Measurements from ENCODE around the gene GNB3.

GRCh38 chr12:6832125-6832524, 8.6 kb upstream of the GNB3 start:
- no peak for TF ChIP-seq POLR2A (IDR thresholded peaks at IDR 0.05)
- no peak for TF ChIP-seq CTCF (IDR thresholded peaks at IDR 0.05)
- TF ChIP-seq POLR2AphosphoS5 (IDR thresholded peaks at IDR 0.05), result no peak

Measured in stomach (tissue), 4 donors.